ENCODE measurements around the gene KCNN4. TPM values are rescaled to one million over a fixed set of nuclear protein-coding genes. Genes with fewer than 3 reads are reported as not detected.

KCNN4 gene
- total RNA-seq, 2 experiments from 2014 or later, result 71.7 to 72.3 TPM

Other genes starting within 250 kb of the KCNN4 start
- gene ZNF575, start 247.8 kb downstream of the KCNN4 start, total RNA-seq, result 1 to 10 TPM; 4.1 to 4.8 TPM
- gene XRCC1, start 205.4 kb downstream of the KCNN4 start, total RNA-seq, result 10 to 100 TPM; 42.5 to 46.1 TPM
- 1 to 10 TPM; 3.7 to 4.4 TPM for gene PINLYP, start 205.2 kb downstream of the KCNN4 start, total RNA-seq
- gene IRGQ, start 184.8 kb downstream of the KCNN4 start, total RNA-seq, result 10 to 100 TPM; 15.3 to 16.5 TPM
- 10 to 100 TPM; 13.2 to 13.5 TPM for gene ZNF576, start 184.4 kb downstream of the KCNN4 start, total RNA-seq
- gene SRRM5, start 168.9 kb downstream of the KCNN4 start, total RNA-seq, result under 1 TPM; 0.28 to 0.45 TPM
- 10 to 100 TPM; 19.7 to 20.6 TPM for gene ZNF428, start 161.3 kb downstream of the KCNN4 start, total RNA-seq
- under 1 TPM; 0.43 to 0.60 TPM for gene CADM4, start 141.1 kb downstream of the KCNN4 start, total RNA-seq
- 10 to 100 TPM; 29.2 to 29.3 TPM for gene PLAUR, start 110.8 kb downstream of the KCNN4 start, total RNA-seq
- gene IRGC, start 64.9 kb downstream of the KCNN4 start, total RNA-seq, result not detected
- gene SMG9, start 26.0 kb downstream of the KCNN4 start, total RNA-seq, result 10 to 100 TPM; 58.1 to 64.6 TPM
- gene LYPD5, start 21.5 kb upstream of the KCNN4 start, total RNA-seq, result under 1 TPM; 0.70 to 0.71 TPM
- gene ZNF283, start 46.3 kb upstream of the KCNN4 start, total RNA-seq, result 1 to 10 TPM; 6.5 to 6.8 TPM
- gene ZNF404, start 103.0 kb upstream of the KCNN4 start, total RNA-seq, result 1 to 10 TPM in 1 of 2 experiments, under 1 TPM in 1; 0.80 to 1.5 TPM
- 10 to 100 TPM; 15.1 to 16.6 TPM for gene ZNF45, start 154.3 kb upstream of the KCNN4 start, total RNA-seq
- 1 to 10 TPM; 1.5 to 1.6 TPM for gene ZNF221, start 170.3 kb upstream of the KCNN4 start, total RNA-seq
- gene ZNF155, start 203.2 kb upstream of the KCNN4 start, total RNA-seq, result 1 to 10 TPM; 6.7 to 7.5 TPM
- 1 to 10 TPM; 3.7 to 5.8 TPM for gene ZNF230, start 222.0 kb upstream of the KCNN4 start, total RNA-seq
- gene ZNF222, start 244.4 kb upstream of the KCNN4 start, total RNA-seq, result 1 to 10 TPM; 3.3 to 4.3 TPM

All from activated CD4-positive, alpha-beta memory T cell treated with anti-CD3 and anti-CD28 coated beads, Interleukin-2, amount 10 ng/mL, durations not matched to agents 7 days and 5 days (primary cell).